Fibroblast of villous mesenchyme (primary cell): ENCODE measurements around the gene SNX19. TPM values are rescaled to one million over a fixed set of nuclear protein-coding genes. Genes with fewer than 3 reads are reported as not detected.

Experiments
- DNase-seq: peaks from one replicate; pipeline ENCODE4 v3.0.0-alpha.2; 2010; ENCODE audit warnings: low read depth
- H3K4me3 ChIP-seq: 2 replicates; pipeline ENCODE4 v1.5.1; 2011; ENCODE audit warnings: low read depth, mild to moderate bottlenecking, low read length
- total RNA-seq: library from RNA; depleted of rRNA; stranded (reverse); fragments of >200 nt; gene quantifications from 2 replicates; pipeline ENCODE4 v1.2.3, GENCODE V29; 2012
- TF ChIP-seq, protein P1 (sequence below): IDR thresholded peaks from 2 replicates; pipeline ENCODE4 v1.5.1; 2012; ENCODE audit warnings: low read depth, mild to moderate bottlenecking, low read length; ENCODE audit not compliant: insufficient read depth

Gene SNX19
- total RNA-seq, 1 donor = 96.3 TPM

- TF ChIP-seq, protein P1, sequence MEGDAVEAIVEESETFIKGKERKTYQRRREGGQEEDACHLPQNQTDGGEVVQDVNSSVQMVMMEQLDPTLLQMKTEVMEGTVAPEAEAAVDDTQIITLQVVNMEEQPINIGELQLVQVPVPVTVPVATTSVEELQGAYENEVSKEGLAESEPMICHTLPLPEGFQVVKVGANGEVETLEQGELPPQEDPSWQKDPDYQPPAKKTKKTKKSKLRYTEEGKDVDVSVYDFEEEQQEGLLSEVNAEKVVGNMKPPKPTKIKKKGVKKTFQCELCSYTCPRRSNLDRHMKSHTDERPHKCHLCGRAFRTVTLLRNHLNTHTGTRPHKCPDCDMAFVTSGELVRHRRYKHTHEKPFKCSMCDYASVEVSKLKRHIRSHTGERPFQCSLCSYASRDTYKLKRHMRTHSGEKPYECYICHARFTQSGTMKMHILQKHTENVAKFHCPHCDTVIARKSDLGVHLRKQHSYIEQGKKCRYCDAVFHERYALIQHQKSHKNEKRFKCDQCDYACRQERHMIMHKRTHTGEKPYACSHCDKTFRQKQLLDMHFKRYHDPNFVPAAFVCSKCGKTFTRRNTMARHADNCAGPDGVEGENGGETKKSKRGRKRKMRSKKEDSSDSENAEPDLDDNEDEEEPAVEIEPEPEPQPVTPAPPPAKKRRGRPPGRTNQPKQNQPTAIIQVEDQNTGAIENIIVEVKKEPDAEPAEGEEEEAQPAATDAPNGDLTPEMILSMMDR = no peak
- H3K4me3 ChIP-seq = no peak overlapping the region
- DNase-seq = no peak
Observed at GRCh38 chr11:130874955-130875531, 41.2 kb downstream of the SNX19 start.

- H3K4me3 ChIP-seq = no peak overlapping the region
- TF ChIP-seq, protein P1 = no peak
- DNase-seq = no peak
Observed at GRCh38 chr11:130874396-130874795, 41.9 kb downstream of the SNX19 start.

DNA sequence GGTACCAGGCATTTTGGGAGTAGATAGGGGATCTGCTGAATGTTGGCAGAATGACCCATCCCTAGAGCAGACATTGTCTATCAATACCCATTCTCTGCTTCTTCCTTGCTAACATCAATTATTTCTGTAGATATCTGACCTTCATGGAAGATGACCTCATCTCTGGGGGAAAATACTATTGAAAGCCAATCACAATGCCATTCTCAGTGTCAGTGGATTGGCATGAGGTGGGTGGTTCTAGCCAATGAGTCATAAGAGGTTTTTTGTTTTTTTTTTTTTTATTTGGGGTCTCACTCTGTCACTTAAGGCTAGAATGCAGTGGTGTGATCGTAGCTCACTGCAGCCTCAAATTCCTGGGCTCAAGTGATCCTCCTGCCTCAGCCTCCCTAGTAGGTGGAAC is 42.5 kb downstream of the SNX19 start:
- no peak for DNase-seq
- TF ChIP-seq, protein P1 = no peak
- H3K4me3 ChIP-seq = no peak overlapping the region

DNA sequence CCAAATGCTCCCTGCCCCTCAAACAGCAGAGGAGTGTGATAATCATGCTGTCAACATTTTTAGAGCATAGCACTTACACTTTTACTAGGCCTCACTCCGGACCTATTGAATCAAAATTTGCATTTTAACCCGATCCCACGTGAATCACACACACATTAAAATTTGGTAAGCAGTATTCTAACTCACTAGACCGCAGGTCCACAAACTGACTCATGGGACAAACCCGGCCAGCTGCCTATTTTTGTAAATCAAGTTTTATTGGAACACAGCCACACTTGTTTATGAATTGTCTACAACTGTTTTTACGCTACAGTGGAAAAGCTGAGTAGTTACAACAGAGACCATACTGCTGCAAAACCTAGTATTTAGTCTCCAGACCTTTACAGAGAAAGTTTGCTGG is 43.3 kb downstream of the SNX19 start:
- no peak overlapping the region for H3K4me3 ChIP-seq
- TF ChIP-seq, protein P1 = no peak
- DNase-seq = peak; percentile 88

DNA sequence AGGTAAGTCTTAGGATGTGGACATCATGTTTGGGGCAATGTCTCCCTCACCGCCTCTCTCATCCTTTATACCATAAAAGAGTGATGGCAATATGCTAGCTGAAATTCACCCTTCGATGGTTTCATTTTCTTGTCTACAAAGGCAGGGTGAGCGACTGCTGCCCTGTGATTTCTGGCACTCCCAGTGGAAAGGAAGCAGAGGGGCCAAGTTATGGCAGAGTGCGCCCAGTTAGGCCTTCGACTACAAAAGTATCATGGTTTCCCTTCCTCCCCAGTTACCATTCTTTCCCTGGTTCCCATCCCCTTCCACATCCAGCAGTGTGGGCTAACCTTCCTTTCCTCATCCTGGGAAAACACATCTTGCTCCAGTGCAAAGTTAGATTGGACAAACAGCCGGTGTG is 43.8 kb downstream of the SNX19 start:
- no peak for DNase-seq
- TF ChIP-seq, protein P1 = no peak
- H3K4me3 ChIP-seq = no peak overlapping the region

DNA sequence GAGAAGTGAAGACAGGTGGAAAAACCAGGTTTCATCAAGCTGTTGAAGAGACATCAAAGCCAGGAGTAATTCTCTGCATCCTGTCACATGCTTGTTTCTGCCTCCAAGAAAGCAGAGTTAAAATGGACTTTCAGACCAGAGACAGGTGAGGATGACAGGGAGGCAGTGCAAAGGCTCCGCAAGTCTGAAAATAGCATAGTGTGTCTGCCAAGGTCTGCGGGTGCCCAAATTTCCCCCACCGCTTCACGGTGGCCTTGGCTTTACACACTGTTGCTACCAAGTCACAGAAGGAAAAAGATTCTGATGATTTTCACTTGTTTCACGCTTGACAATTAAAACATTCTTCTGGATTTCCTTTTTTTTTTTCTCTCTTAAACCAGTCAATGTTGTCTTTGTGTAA is 44.2 kb downstream of the SNX19 start:
- TF ChIP-seq, protein P1 = no peak
- no peak overlapping the region for H3K4me3 ChIP-seq
- DNase-seq = no peak

DNA sequence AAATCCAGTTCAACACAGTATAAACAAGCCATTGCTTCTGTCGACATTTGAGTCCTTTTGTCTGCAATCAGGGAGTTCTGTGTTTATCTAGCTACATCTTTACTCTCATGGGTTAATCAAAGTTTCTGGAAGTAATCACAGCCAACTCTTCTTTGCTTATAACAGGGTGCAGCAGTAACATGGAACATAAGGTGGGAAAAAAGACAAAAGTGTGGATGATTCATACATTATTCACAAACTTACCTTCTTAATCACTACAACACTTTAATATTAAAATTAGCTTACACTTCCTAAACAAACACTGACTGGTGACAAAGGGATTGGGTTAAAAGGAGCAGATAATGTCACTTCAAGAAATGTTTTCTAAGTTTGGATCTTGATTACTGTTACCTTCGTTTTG is 44.7 kb downstream of the SNX19 start:
- no peak overlapping the region for H3K4me3 ChIP-seq
- DNase-seq = no peak
- TF ChIP-seq, protein P1 = no peak
